H9 (cell line): ENCODE results near the gene ZC3HAV1. TPM values are rescaled to one million over a fixed set of nuclear protein-coding genes. Genes with fewer than 3 reads are reported as not detected.

Experiments
- DNase-seq: peaks from one replicate; pipeline ENCODE4 v3.0.0-alpha.2; 2017
- H2AFZ ChIP-seq: one replicate; pipeline ENCODE4 v1.6.1; 2013; ENCODE audit warnings: mild to moderate bottlenecking, low read length, control low read depth, moderate library complexity
- H2AK5ac ChIP-seq: 2 replicates; pipeline ENCODE4 v1.6.1; 2013; ENCODE audit warnings: low read length, control low read depth, mixed read lengths; ENCODE audit not compliant: insufficient read length
- H2BK120ac ChIP-seq: one replicate; pipeline ENCODE4 v1.6.1; 2013; ENCODE audit warnings: low read depth, mild to moderate bottlenecking, low read length, control low read depth, inconsistent platforms; ENCODE audit not compliant: poor library complexity, severe bottlenecking
- H2BK12ac ChIP-seq: 2 replicates; pipeline ENCODE4 v1.6.1; 2013; ENCODE audit warnings: low read length, control low read depth, mixed read lengths, low read depth; ENCODE audit not compliant: insufficient read length
- H2BK15ac ChIP-seq: 2 replicates; pipeline ENCODE4 v1.6.1; 2013; ENCODE audit warnings: low read depth, low read length, control low read depth
- H2BK20ac ChIP-seq: one replicate; pipeline ENCODE4 v1.6.1; 2013; ENCODE audit warnings: low read depth, mild to moderate bottlenecking, low read length, control low read depth, inconsistent platforms; ENCODE audit not compliant: poor library complexity, severe bottlenecking
- H2BK5ac ChIP-seq: 2 replicates; pipeline ENCODE4 v1.6.1; 2013; ENCODE audit warnings: low read length, control low read depth, mixed read lengths; ENCODE audit not compliant: insufficient read length
- H3K14ac ChIP-seq: 2 replicates; pipeline ENCODE4 v1.6.1; 2013; ENCODE audit warnings: low read length, control low read depth; ENCODE audit not compliant: insufficient read depth
- H3K18ac ChIP-seq: 2 replicates; pipeline ENCODE4 v1.6.1; 2013; ENCODE audit warnings: low read depth, mild to moderate bottlenecking, mixed read lengths, low read length, control low read depth; ENCODE audit not compliant: insufficient read length
- H3K23ac ChIP-seq: 2 replicates; pipeline ENCODE4 v1.6.1; 2013; ENCODE audit warnings: low read length, control low read depth, mixed read lengths, low read depth; ENCODE audit not compliant: insufficient read length
- H3K23me2 ChIP-seq: 2 replicates; pipeline ENCODE4 v1.6.1; 2013; ENCODE audit warnings: low read depth, mild to moderate bottlenecking, mixed read lengths, low read length, control low read depth; ENCODE audit not compliant: insufficient read length, poor library complexity, severe bottlenecking
- H3K27ac ChIP-seq: 2 replicates; pipeline ENCODE4 v1.5.1; 2013; ENCODE audit warnings: low read length, control low read depth, mixed read lengths, low read depth; ENCODE audit not compliant: insufficient read length
- H3K27me3 ChIP-seq: 2 replicates; pipeline ENCODE4 v1.6.1; 2013; ENCODE audit warnings: low read length, control low read depth, inconsistent platforms; ENCODE audit not compliant: insufficient read depth
- H3K4ac ChIP-seq: 2 replicates; pipeline ENCODE4 v1.6.1; 2013; ENCODE audit warnings: low read depth, mild to moderate bottlenecking, control low read depth, inconsistent platforms, low read length, moderate library complexity
- H3K4me1 ChIP-seq: 2 replicates; pipeline ENCODE4 v1.6.1; 2013; ENCODE audit warnings: low read length, control low read depth, inconsistent platforms; ENCODE audit not compliant: insufficient read depth
- H3K4me2 ChIP-seq: 2 replicates; pipeline ENCODE4 v1.6.1; 2013; ENCODE audit warnings: low read length, control low read depth, mixed read lengths; ENCODE audit not compliant: insufficient read length, insufficient read depth
- H3K56ac ChIP-seq: 2 replicates; pipeline ENCODE4 v1.6.1; 2013; ENCODE audit warnings: low read depth, mild to moderate bottlenecking, mixed read lengths, low read length, control low read depth; ENCODE audit not compliant: insufficient read length
- H3K79me1 ChIP-seq: 2 replicates; pipeline ENCODE4 v1.6.1; 2013; ENCODE audit warnings: low read depth, mild to moderate bottlenecking, moderate library complexity, low read length, control low read depth, inconsistent platforms; ENCODE audit not compliant: insufficient read depth, poor library complexity, severe bottlenecking
- H3K79me2 ChIP-seq: 2 replicates; pipeline ENCODE4 v1.6.1; 2013; ENCODE audit warnings: low read length, control low read depth, inconsistent platforms; ENCODE audit not compliant: insufficient read depth
- H3K9ac ChIP-seq: 2 replicates; pipeline ENCODE4 v1.6.1; 2013; ENCODE audit warnings: low read length, control low read depth, mixed read lengths; ENCODE audit not compliant: insufficient read length; ENCODE audit errors: extremely low read depth
- H3K9me3 ChIP-seq: one replicate; pipeline ENCODE4 v1.6.1; 2013; ENCODE audit warnings: low read depth, low read length, inconsistent platforms; ENCODE audit not compliant: control insufficient read depth
- H3T11ph ChIP-seq: one replicate; pipeline ENCODE4 v1.6.1; 2013; ENCODE audit warnings: mild to moderate bottlenecking, low read length, control low read depth, inconsistent platforms
- H4K20me1 ChIP-seq: one replicate; pipeline ENCODE4 v1.6.1; 2013; ENCODE audit not compliant: control insufficient read depth, insufficient read length, insufficient read depth
- H4K5ac ChIP-seq: 2 replicates; pipeline ENCODE4 v1.6.1; 2013; ENCODE audit warnings: low read depth, mild to moderate bottlenecking, mixed read lengths, low read length, control low read depth; ENCODE audit not compliant: insufficient read length
- H4K8ac ChIP-seq: replicated peaks from 2 replicates; pipeline ENCODE4 v1.6.1; 2013; ENCODE audit warnings: low read length, control low read depth, mixed read lengths, low read depth; ENCODE audit not compliant: insufficient read length
- H4K91ac ChIP-seq: 2 replicates; pipeline ENCODE4 v1.6.1; 2013; ENCODE audit warnings: low read depth, mild to moderate bottlenecking, moderate library complexity, mixed read lengths, low read length, control low read depth; ENCODE audit not compliant: insufficient read length
- H3K27ac Mint-ChIP-seq, 3 experiments: 2 replicates in 2 of 3; 3 replicates in 1 of 3; pipeline ENCODE4 v1.8.0; 2020 to 2021; ENCODE audit warnings: mixed read lengths in 3 of 3, mild to moderate bottlenecking in 1 of 3, moderate library complexity in 1 of 3
- H3K27me3 Mint-ChIP-seq: 2 replicates; pipeline ENCODE4 v1.8.0; 2021; ENCODE audit warnings: low read depth, mild to moderate bottlenecking, moderate library complexity, mixed read lengths
- H3K36me3 Mint-ChIP-seq, 3 experiments: 2 replicates in 2 of 3; 3 replicates in 1 of 3; pipeline ENCODE4 v1.8.0; 2020 to 2021; ENCODE audit warnings: low read depth in 3 of 3, mixed read lengths in 3 of 3; ENCODE audit not compliant: insufficient read depth in 1 of 3
- H3K4me1 Mint-ChIP-seq, 2 experiments: 2 replicates each; pipeline ENCODE4 v1.8.0; 2020; ENCODE audit warnings: mixed read lengths in 2 of 2
- H3K4me3 Mint-ChIP-seq, 2 experiments: 2 replicates in 1 of 2; 3 replicates in 1 of 2; pipeline ENCODE4 v1.8.0; 2020 to 2021; ENCODE audit warnings: mild to moderate bottlenecking in 2 of 2, mixed read lengths in 2 of 2, moderate library complexity in 1 of 2
- H3K9me3 Mint-ChIP-seq, 2 experiments: 2 replicates in 1 of 2; 3 replicates in 1 of 2; pipeline ENCODE4 v1.8.0; 2020; ENCODE audit warnings: mild to moderate bottlenecking in 2 of 2, mixed read lengths in 2 of 2, moderate library complexity in 1 of 2
- CTCF ChIP-seq: fragments of 200-600 bp; sonication (generic); conservative IDR thresholded peaks from 3 replicates; pipeline ENCODE4 v1.8.0; 2021; ENCODE audit warnings: antibody characterized with exemption, mild to moderate bottlenecking
- WGBS: extraction: QIAGEN DNeasy Blood & Tissue Kit; methylation state at CpG from one replicate; pipeline ENCODE4 v1.1.7; 2013; ENCODE audit warnings: missing lambda C conversion rate, low lambda C conversion rate, mixed read lengths; ENCODE audit not compliant: insufficient read length; ENCODE audit errors: extremely low coverage; 5-methylcytosine and 5-hydroxymethylcytosine counted together
- total RNA-seq: library from RNA; stranded (reverse); gene quantifications from 2 replicates; pipeline ENCODE4 v1.2.1, GENCODE V29; 2021

The ZC3HAV1 gene
- total RNA-seq, 1 experiment from 2014 or later, result 32.8 TPM

- no peak overlapping the region for H2BK5ac ChIP-seq
- Mint-ChIP-seq H3K36me3 (peaks cover 15 to 24% (median 21%) of the 10 kb centered on the region in 3 experiments; a peak in 6 of 7 replicates), H3K27me3 (peaks cover 8% of the 10 kb centered on the region), H3K9me3 (peaks cover 13 to 23% of the 10 kb centered on the region in 2 experiments; a peak in 4 of 5 replicates), H3K4me3 (no peak overlapping the region), H3K4me1 (peaks cover 7 to 10% of the 10 kb centered on the region in 2 experiments), H3K27ac (peak overlapping the region in 1 of 3 experiments; percentile 90; a peak in 2 of 7 replicates)
- no peak overlapping the region for H3K18ac ChIP-seq
- H3K56ac ChIP-seq, result no peak overlapping the region
- no peak overlapping the region for H2BK12ac ChIP-seq
- TF ChIP-seq CTCF, result no peak
- H3K79me1 ChIP-seq, result peaks cover 12% of the 10 kb centered on the region
- H4K20me1 ChIP-seq, result no peaks in the 10 kb centered on the region
- H4K8ac ChIP-seq, result no peak overlapping the region
- no CpG with 5 or more reads among the region's 8 CpGs for WGBS
- peaks cover 4% of the 10 kb centered on the region; the same call in 1 of the 2 replicates for H3K4me1 ChIP-seq
- no peak overlapping the region for H2BK20ac ChIP-seq
- no peak overlapping the region for H2BK15ac ChIP-seq
- no peak for DNase-seq
- H3K14ac ChIP-seq, result no peak overlapping the region
- H3K23ac ChIP-seq, result no peak overlapping the region
- H3K4me2 ChIP-seq, result no peak overlapping the region
- no peak overlapping the region for H2AK5ac ChIP-seq
- no peaks in the 10 kb centered on the region for H3K27me3 ChIP-seq
- H3K79me2 ChIP-seq, result peaks cover 8% of the 10 kb centered on the region; the same call in 1 of the 2 replicates
- H2BK120ac ChIP-seq, result no peak overlapping the region
- no peak overlapping the region for H3T11ph ChIP-seq
- no peak overlapping the region for H4K91ac ChIP-seq
- H3K9ac ChIP-seq, result no peak overlapping the region
- peaks cover 6% of the 10 kb centered on the region for H3K23me2 ChIP-seq
- no peak overlapping the region for H3K27ac ChIP-seq
- no peak overlapping the region for H2AFZ ChIP-seq
- H3K4ac ChIP-seq, result no peak overlapping the region
- no peaks in the 10 kb centered on the region for H3K9me3 ChIP-seq
- no peak overlapping the region for H4K5ac ChIP-seq
Observed at GRCh38 chr7:139104091-139104450, 5.4 kb downstream of the ZC3HAV1 start.
